ENCODE results near the gene THBS3.
"Not testable (repeated sequence)": the region's sequence is repeated elsewhere in the genome, so short reads cannot be mapped to it uniquely, and the experiment has no call there.

Gene THBS3

GRCh38 chr1:155206891-155207805 lies 549 bp downstream of the THBS3 start:
- DNase-seq (ENCODE audit: low spot score): peak; percentile 72

DNA sequence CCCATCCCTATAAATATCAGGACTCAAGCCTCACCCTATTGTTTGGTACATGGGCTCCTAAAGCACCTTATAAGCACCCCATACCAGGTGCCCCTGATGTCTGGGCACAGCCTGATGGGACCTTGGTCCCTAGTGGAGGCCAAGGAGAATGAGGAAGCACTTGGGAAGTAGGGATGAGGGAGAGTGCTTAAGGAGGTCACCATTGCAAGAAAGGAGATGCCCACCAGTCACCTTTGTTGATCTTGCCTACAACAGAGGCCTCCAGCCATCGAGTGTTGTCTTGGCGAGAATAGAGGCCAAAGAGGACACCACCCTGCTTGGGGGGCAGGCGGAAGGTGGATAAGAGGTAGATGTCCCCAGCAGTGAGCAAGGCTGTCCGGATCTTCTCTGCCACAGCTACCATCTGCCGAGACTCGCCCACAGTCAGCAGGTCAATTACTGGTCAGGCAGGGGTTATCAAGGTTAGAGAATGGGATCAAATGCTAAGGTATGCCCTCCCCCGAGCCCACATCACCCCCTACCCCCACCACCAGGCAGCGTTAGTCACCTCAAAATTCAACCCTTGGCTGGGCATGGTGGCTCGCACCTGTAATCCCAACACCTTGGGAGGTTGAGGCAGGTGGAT lies 1.6 kb downstream of the THBS3 start:
- no peak for DNase-seq (ENCODE audit: low spot score)

DNA sequence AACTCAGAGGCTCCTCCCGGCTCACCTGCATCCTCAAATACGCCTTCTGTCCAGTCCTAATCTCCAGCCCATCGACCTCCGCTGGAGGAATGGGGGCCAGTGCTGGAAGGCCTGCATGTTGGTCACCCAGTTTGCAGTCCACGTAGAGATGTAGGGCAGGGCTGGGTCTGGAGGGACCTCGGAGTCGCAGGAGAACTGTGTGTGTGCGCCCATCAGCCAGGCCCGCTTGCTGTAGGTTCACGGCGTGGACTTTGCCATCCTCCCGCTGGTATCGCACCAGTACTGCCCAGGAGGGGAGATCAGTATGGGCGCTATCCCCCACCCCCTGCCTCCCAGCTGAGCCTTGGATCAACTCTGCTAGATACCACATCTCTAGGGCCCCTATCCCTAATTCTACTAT lies 2.7 kb downstream of the THBS3 start:
- no peak for DNase-seq (ENCODE audit: low spot score)

DNA sequence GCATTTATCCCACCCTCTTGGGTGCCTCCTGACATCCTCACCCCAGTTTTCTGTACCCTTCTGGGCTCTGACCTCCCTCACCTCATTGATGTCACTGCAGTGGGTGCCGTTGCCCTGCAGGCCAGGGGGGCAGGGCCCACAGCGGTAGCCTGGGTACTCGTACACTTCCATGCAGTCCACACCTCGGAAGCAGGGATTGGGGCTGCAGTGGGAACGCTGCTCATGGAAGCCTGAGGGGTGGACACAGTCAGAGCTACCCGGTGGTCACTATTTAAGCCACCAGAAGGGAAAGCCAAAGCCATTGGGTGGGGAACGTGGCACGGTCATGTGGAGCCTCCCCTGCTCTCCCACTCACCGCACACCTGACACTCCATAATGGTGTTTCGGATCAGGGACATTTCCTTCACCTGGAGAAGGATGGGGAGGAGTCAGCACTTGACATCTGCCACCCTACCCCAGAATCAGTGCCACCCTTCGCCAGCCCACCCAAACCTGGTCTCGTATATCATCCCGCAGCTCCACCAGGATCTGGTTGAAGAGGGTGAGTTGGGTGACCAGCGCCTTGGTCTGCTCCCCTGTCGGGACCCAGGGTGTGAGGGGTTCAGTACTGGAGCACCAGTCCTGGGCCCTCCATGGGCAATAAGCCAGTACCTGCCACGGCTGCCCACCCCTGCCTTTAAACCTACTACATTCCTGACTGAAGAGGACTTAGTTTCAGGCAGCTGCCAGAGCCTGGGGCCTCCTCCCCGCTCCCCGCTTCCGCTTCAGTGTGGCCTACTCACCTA lies 4.8 kb downstream of the THBS3 start:
- no peak for DNase-seq (ENCODE audit: low spot score)

DNA sequence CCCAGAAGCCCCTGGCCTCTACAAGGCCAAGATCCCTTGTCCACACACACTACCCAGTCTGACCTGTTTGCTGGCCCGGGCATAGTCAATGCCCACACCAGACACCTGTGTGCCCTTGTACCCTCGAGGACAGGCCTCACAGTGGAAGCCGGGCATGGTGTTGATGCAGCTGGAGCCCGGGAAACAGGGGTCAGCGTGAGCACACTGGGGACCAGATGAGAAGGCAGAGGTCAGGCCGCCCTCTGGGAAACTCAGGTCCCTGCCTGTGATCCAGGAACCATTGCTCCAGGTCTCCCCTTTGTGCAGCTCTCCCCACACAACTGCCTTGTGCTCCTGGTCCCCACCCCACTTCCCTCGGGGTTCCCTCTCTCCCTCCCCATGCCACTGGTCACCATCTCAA lies 5.5 kb downstream of the THBS3 start:
- DNase-seq (ENCODE audit: low spot score): no peak

DNA sequence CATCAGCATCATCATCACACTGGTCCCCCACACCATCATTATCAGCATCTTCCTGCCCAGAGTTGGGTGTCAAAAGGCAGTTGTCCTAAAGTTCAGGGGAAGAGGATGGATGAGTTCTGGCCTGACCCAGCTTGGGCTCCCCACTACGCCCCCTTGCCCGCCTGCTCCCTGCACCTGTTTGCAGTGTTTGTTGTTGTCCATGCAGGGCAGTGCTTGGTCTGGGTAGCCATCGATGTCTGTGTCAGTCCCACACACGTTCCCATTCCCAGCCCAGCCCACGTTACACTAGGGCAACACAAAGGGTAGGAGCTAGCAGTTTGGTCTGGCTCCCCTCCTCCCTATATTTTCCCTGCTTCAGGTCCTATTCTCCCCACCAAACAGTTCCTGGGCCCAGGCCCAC lies 6.8 kb downstream of the THBS3 start:
- no peak for DNase-seq (ENCODE audit: low spot score)

DNA sequence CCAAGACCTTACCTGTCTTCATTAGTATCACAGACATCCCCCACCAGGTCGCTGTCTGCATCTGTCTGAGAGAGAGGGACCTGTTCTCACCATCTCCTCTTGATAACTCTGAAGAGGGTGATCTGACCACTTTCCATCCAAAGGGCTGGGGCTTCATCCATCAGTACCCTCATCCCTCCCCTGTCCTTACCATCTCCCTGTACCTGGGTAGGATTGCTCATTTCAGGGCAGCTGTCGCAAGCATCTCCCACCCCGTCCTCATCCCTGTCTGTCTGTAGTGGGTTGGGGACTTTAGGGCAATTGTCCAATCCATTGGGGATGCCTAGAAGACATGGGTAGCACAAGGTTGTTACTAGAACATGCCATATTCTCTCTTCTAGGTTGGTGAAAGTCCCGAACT lies 7.9 kb downstream of the THBS3 start:
- no peak for DNase-seq (ENCODE audit: low spot score)

DNA sequence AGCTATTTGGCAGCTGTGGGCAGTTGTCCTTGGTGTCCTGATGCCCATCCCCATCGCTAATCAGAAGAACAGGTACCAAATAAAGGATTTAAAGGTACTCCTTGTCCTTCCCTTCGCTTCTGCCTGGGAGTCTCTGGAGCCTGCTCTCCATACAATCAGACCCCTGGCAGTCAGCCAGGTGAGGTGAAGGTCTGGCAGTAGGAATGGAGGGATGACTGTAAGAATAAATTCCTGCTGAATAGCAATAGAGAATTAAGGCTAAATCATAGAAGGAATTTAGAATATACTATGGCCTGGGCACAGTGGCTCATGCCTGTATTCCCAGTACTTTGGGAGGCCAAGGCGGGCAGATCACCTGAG lies 9.2 kb downstream of the THBS3 start:
- no peak for DNase-seq (ENCODE audit: low spot score)

- DNase-seq (ENCODE audit: low spot score): no peak
These were observed 9.7 kb downstream of the THBS3 start for GRCh38 chr1:155197901-155198546.

DNA sequence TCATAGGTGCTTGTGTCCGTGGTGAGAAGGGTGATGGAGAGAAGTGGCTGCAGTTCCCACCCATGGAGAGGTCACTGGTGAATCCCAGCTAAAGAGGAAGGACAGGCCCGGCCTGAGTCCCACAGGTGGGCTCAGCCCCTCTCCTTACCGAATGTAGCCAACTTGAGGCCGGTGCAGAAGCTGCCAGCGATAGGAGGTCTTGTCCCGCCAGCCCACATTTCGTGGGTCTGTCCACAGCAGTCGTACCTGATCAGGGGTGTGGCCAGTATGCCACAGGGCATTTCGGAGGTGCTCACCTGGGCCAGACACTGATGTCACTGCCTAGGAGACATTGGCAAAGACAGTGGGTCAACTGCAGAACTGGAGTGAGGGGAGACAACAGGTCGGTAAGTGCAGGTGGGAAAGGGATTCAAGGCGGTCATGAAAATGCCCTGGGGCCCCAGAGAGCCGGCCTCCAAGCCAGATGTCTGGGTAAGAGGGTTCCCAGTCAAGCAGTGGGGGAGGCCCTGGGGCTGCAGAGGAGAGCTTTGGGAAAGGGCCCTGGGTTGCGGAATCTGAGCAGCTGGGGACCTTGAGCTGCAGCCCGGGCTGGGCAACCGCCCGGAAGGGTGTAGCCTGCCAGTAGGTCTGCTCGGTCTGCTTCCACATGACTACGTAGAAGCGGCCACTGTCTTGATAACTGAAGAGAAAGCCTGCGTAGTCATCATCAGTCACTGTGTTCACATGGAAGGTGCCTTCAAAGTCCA lies 10.6 kb downstream of the THBS3 start:
- no peak for DNase-seq (ENCODE audit: low spot score)

- no peak for DNase-seq (ENCODE audit: low spot score)
These were observed 11.4 kb downstream of the THBS3 start for GRCh38 chr1:155196103-155196892.

DNA sequence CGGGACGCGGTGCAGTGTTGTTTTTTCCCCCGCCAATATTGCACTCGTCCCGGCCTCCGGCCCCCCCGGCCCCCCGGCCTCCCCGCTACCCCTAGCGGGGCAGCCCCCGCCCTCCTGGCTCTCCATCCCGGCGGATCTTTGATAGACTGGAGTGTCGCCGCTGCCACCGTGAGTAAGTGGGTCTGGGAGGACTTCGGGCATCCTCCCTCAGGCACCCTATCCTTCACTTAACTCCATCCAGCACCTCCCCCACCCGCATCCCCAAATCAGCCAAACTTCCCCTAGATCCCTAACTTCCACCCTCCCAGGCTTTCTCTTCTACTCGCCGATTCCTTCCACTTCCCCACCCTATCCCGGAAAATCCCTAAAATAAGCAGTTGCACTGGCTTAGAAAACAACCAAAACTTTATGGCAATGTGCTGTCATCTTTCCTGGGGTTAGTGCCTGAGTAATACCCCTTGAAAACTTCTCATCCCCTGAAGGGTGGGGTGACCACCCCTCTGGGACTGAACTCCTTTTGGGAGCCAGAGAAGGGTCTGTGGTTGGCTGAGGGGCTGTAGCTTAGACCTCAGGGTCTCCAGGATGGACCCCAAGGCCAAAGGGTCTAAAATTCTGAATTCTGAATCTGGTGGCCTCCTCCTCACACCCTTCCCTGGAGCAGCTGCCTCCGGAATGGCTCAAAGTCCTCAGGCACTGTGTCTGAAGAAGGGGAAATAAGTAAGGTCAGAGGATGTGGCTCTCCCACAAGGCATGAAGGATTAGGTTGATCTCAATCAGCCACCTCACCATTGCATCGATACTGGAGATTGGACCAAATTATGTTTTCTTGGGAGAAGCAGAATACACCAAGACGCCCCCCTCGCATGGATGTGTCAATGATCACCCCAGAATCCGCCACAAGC lies 12.2 kb downstream of the THBS3 start:
- DNase-seq (ENCODE audit: low spot score): no peak

GRCh38 chr1:155193991-155194240 lies 13.8 kb downstream of the THBS3 start:
- not testable (repeated sequence) for DNase-seq (ENCODE audit: low spot score)

DNA sequence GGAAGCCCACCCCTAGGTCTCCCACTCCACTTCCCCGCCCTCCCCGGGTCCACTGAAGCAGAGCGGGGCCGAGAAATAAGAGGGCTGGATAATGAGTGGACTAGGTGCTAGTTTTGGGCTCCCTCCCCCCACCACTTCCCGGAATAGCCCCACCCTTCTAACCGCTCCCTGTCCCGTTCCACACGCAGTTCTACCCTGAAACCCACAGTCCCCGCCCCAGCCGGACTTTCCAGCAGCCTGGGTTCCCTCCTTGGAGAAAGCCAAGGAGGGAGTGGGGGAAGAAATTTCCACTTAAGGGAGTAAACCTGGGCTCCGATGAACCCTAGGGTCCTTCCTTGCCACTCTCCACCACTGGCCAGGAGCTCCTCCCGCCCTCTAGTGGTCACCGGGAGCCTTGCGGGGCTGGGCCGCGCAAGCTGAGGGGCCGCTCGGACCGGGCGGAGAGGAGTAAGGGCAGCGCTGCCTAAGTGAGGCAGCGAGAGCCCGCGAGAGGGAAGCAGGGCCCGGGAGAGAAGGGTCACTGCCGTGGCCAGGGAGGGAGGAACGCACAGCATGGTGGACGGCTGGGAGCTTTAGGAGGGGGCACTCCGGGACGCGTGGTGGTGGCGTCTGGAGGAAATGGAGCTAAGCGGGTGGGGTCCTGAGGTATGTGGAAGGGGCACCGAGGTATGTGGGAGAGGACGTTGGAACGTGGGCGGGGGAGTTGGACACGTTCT lies 14.3 kb downstream of the THBS3 start:
- peak; percentile 88 for DNase-seq (ENCODE audit: low spot score)

- DNase-seq (ENCODE audit: low spot score): no peak
These were observed 15.1 kb downstream of the THBS3 start for GRCh38 chr1:155192346-155193274.

GRCh38 chr1:155191904-155192303 lies 15.8 kb downstream of the THBS3 start:
- no peak for DNase-seq (ENCODE audit: low spot score)

- not testable (repeated sequence) for DNase-seq (ENCODE audit: low spot score)
These were observed 17.8 kb downstream of the THBS3 start for GRCh38 chr1:155189926-155190325.

- no peak for DNase-seq (ENCODE audit: low spot score)
These were observed 19.4 kb downstream of the THBS3 start for GRCh38 chr1:155188268-155188667.

Data from kidney capillary endothelial cell (primary cell).